ENCODE results near the gene TMEM259.
A peak's percentile ranks its signal among the peaks of the same experiment; 100 is the strongest.

Gene TMEM259

GRCh38 chr19:1066748-1067340, 45.9 kb upstream of the TMEM259 start, which contains the start of gene ARHGAP45:
ARHGAP45 (plus strand) TSS chr19:1067167; CDS start chr19:1067406, 239 bp downstream.
- peak within 1 kb of the TSS; percentile 63 for H3K4me3 ChIP-seq (ENCODE audit: low read depth, low read length)
- peaks cover 13% of the 10 kb centered on the region for H3K36me3 ChIP-seq
- TF ChIP-seq CTCF (IDR thresholded peaks at IDR 0.05; ENCODE audit: low read depth, low read length), result no peak
- peaks cover 2% of the 10 kb centered on the region for H3K9me3 ChIP-seq (ENCODE audit: severe bottlenecking)
- DNase-seq, result peak; percentile 54
- no peaks in the 10 kb centered on the region for H3K27me3 ChIP-seq (ENCODE audit: insufficient read depth, low read depth, severe bottlenecking)
- H3K27ac ChIP-seq, result no peak within 1 kb of the TSS

GRCh38 chr19:1066251-1066747, 45.4 kb upstream of the TMEM259 start:
- TF ChIP-seq CTCF (IDR thresholded peaks at IDR 0.05; ENCODE audit: low read depth, low read length), result no peak
- H3K36me3 ChIP-seq, result peaks cover 16% of the 10 kb centered on the region
- H3K27ac ChIP-seq, result no peak overlapping the region
- H3K9me3 ChIP-seq (ENCODE audit: severe bottlenecking), result peaks cover 2% of the 10 kb centered on the region
- H3K27me3 ChIP-seq (ENCODE audit: insufficient read depth, low read depth, severe bottlenecking), result no peaks in the 10 kb centered on the region
- no peak for DNase-seq
- H3K4me3 ChIP-seq (ENCODE audit: low read depth, low read length), result peak overlapping the region; percentile 63; the same call in 1 of the 2 replicates

- Histone ChIP-seq H3K4me3 (ENCODE audit: low read depth, low read length) (no peak overlapping the region), H3K27me3 (ENCODE audit: insufficient read depth, low read depth, severe bottlenecking) (no peaks in the 10 kb centered on the region)
- no peak for TF ChIP-seq CTCF (IDR thresholded peaks at IDR 0.05; ENCODE audit: low read depth, low read length)
These were observed 44.7 kb upstream of the TMEM259 start for GRCh38 chr19:1065606-1066109.

GRCh38 chr19:1064661-1065605, 44.0 kb upstream of the TMEM259 start:
- no peaks in the 10 kb centered on the region for H3K27me3 ChIP-seq (ENCODE audit: insufficient read depth, low read depth, severe bottlenecking)
- no peak overlapping the region for H3K4me3 ChIP-seq (ENCODE audit: low read depth, low read length)
- H3K27ac ChIP-seq, result no peak overlapping the region
- DNase-seq, result no peak
- H3K36me3 ChIP-seq, result peaks cover 25% of the 10 kb centered on the region
- H3K9me3 ChIP-seq (ENCODE audit: severe bottlenecking), result peaks cover 2% of the 10 kb centered on the region
- no peak for TF ChIP-seq CTCF (IDR thresholded peaks at IDR 0.05; ENCODE audit: low read depth, low read length)

More at GRCh38 chr19:1065606-1066109, 44.7 kb upstream of the TMEM259 start:
- peaks cover 19% of the 10 kb centered on the region for H3K36me3 ChIP-seq
- no peak for DNase-seq
- no peak overlapping the region for H3K27ac ChIP-seq
- H3K9me3 ChIP-seq (ENCODE audit: severe bottlenecking), result peaks cover 2% of the 10 kb centered on the region

GRCh38 chr19:1063909-1064660, 43.2 kb upstream of the TMEM259 start:
- no peak overlapping the region for H3K4me3 ChIP-seq (ENCODE audit: low read depth, low read length)
- DNase-seq, result no peak
- H3K9me3 ChIP-seq (ENCODE audit: severe bottlenecking), result peaks cover 2% of the 10 kb centered on the region
- H3K27me3 ChIP-seq (ENCODE audit: insufficient read depth, low read depth, severe bottlenecking), result no peaks in the 10 kb centered on the region
- peaks cover 33% of the 10 kb centered on the region for H3K36me3 ChIP-seq
- TF ChIP-seq CTCF (IDR thresholded peaks at IDR 0.05; ENCODE audit: low read depth, low read length), result no peak
- H3K27ac ChIP-seq, result no peak overlapping the region

Data from WERI-Rb-1 (cell line).